ENCODE data around the gene CSTPP1.

GRCh38 chr11:47125083-47125482 is 188.5 kb downstream of the CSTPP1 start:
- TF ChIP-seq CTCF (IDR thresholded peaks at IDR 0.05) (no peak), ZFX (IDR thresholded peaks at IDR 0.05; ENCODE audit: borderline replicate concordance) (no peak)

Measured in 22Rv1 (cell line).